NCI-H2227 (cell line): ENCODE data around the gene UGT1A7.
"Not testable (repeated sequence)": the region's sequence is repeated elsewhere in the genome, so short reads cannot be mapped to it uniquely, and the experiment has no call there.

ENCODE experiments used
- DNase-seq: peaks from one replicate; lab custom pipeline; 2025; ENCODE audit not compliant: unreplicated experiment; lab: John Stamatoyannopoulos, UW

Gene UGT1A7

DNA sequence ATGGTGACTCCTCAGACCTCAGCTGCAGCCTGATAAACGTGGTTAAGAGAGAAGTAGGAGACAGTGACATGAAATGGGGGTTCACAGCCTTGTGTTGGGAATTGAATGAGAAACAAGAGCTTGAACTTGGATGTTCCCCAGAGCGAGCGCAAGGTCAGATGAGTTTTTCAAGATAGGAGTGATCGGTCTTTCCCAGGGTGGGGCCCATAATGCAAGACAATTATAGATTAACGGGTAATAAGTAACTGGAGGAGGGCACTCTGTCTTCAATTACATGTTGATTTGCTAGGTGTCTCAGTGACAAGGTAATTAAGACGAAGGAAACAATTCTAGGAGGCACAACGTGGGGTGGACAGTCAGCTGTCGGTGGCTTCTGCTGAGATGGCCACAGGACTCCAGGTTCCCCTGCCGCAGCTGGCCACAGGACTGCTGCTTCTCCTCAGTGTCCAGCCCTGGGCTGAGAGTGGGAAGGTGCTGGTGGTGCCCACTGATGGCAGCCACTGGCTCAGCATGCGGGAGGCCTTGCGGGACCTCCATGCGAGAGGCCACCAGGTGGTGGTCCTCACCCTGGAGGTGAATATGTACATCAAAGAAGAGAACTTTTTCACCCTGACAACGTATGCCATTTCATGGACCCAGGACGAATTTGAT lies 31.0 kb downstream of the UGT1A7 start, which contains the start of gene UGT1A5:
UGT1A5 (plus strand) TSS at position 297 of the 651 bp plus-strand sequence; CDS start at position 382, 85 bp downstream.
- DNase-seq, result no peak

DNA sequence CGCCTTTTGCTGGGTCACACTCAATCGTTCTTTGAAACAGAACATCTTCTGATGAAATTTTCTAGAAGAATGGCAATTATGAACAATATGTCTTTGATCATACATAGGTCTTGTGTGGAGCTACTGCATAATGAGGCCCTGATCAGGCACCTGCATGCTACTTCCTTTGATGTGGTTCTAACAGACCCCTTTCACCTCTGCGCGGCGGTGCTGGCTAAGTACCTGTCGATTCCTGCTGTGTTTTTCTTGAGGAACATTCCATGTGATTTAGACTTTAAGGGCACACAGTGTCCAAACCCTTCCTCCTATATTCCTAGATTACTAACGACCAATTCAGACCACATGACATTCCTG lies 31.5 kb downstream of the UGT1A7 start:
- no peak for DNase-seq

DNA sequence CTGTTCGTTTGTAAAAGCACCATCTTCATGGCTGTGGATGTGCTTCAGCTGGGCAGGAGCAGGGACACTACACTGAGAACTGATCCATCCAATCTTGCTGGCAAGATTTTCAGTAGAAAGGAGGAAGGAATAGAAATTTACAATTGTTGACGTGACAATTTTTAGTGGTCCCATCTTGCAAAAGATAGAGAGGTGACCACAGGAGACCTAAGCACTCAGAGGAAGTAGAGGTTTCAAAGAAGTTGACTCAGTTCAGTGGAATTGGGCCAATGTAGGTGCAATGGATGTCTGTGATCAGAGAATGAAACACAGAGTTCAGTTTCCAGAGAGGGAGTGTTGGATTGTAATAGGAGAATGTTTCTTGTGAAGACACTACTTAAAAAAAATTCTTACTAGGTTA lies 32.4 kb downstream of the UGT1A7 start:
- no peak for DNase-seq

DNA sequence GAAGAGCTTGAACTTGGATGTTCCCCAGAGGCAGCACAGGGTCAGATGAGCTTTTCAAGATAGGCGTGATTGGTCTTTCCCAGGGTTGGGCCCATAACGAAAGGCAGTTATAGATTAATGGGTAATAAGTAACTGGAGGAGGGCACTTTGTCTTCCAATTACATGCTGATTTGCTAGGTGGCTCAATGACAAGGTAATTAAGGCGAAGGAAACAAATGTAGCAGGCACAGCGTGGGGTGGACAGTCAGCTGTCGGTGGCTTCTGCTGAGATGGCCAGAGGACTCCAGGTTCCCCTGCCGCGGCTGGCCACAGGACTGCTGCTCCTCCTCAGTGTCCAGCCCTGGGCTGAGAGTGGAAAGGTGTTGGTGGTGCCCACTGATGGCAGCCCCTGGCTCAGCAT lies 36.9 kb downstream of the UGT1A7 start, which contains the start of gene UGT1A4:
UGT1A4 (plus strand) TSS at position 185 of the 400 bp plus-strand sequence; CDS start at position 270, 85 bp downstream.
- no peak for DNase-seq

GRCh38 chr2:233728723-233729301 lies 47.1 kb downstream of the UGT1A7 start, which contains the start of gene UGT1A3:
TSS of gene UGT1A3 (plus strand) at chr2:233729042. CDS start at chr2:233729127, 85 bp downstream.
- no peak for DNase-seq

GRCh38 chr2:233736868-233737653 lies 55.4 kb downstream of the UGT1A7 start:
- DNase-seq, result not testable (repeated sequence)

DNA sequence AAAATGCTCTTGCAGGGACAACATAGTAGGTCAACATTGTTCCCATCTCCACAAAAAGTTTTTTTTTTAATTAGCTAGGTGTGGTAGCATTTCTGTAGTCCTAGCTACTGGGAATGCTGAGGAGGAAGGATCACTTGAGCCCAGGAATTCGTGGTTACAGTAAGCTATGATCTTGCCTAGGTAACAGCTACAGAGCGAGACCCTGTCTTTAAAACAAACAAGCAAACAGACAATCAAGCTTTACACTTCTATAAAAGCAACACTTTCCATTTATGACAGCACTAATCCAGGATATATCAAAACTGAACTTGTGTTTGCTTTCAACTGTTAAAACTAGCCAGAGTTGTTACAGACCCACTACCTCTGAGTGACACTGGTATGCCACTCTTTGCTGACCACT lies 59.2 kb downstream of the UGT1A7 start:
- DNase-seq, result no peak

DNA sequence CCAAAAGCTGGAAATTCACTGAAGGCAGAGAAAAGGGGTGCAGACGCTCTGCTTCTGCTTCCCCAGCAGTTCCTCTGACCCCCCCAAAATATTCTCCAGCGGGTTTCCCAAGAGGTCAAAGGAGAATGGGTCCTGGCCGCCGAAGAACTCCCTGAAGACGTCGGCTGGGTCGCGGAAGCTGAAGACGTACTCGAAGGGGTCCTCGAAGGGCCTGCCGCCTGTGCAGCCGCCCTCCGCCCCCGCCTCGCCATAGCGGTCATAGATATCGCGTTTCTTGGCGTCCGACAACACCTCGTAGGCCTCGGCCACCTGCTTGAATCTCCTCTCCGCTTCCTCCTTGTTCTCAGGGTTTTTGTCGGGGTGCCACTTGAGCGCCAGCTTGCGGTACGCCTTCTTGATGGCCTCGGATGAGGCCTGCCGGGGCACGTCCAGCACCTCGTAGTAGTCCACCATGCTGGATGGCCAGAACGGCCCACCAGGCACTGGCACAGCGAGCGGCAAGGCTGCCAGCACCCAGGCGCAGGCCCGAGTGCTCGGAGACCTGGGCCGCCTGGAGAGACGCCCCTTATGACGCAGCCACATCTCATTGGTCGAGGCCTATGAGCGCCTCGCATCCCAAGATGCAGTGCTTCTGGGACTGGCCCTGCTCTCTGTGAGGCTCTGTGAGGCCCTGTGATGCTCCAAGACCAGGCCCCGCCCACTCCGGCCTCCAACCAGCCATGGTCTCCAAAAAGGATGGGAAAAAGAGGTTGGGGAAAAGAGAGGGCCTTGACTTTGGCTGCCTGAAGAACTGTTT lies 62.0 kb downstream of the UGT1A7 start:
- no peak for DNase-seq

- DNase-seq, result no peak
Measured at GRCh38 chr2:233745073-233745755, 63.5 kb downstream of the UGT1A7 start.

- DNase-seq, result not testable (repeated sequence)
Measured at GRCh38 chr2:233745838-233746237, 64.1 kb downstream of the UGT1A7 start.

DNA sequence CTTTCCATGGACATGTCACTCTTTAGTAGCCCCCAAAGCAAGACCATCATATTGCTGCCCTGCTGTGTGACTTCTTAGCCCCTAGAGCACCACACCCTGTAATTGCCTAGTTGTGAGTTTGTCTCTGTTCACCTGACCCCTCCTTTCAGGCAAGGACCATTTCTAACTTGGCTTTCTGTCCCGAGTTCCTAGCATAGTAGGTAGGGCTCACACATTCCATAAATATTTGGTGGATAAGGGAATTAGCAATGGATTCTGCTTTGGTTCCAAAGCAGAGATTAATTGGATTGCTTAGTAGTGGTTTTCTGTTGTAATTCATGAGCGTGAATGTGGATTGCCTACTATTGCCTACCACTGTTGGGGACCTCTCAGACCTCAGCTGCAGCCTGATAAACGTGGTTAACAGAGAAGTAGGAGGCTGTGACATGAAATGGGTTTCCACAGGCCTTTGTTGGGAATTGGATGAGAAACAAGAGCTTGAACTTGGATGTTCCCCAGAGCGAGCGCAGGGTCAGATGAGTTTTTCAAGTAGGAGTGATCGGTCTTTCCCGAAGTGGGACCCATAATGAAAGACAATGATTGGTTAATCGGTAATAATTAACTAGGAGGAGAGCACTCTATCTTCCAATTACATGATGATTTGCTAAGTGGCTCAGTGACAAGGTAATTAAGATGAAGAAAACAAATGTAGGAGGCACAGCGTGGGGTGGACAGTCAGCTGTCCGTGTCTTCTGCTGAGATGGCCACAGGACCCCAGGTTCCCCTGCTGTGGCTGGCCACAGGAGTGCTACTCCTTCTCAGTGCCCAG lies 65.0 kb downstream of the UGT1A7 start:
- DNase-seq, result no peak

DNA sequence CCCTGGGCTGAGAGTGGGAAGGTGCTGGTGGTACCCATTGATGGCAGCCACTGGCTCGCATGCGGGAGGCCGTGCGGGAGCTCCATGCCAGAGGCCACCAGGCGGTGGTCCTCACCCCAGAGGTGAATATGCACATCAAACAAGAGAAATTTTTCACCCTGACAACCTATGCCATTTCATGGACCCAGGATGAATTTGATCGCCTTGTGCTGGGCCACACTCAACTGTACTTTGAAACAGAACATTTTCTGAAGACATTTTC lies 65.5 kb downstream of the UGT1A7 start:
- DNase-seq, result no peak

- not testable (repeated sequence) for DNase-seq
Measured at GRCh38 chr2:233750689-233751088, 69.0 kb downstream of the UGT1A7 start.

GRCh38 chr2:233751212-233752009 lies 69.7 kb downstream of the UGT1A7 start:
- DNase-seq, result not testable (repeated sequence)

DNA sequence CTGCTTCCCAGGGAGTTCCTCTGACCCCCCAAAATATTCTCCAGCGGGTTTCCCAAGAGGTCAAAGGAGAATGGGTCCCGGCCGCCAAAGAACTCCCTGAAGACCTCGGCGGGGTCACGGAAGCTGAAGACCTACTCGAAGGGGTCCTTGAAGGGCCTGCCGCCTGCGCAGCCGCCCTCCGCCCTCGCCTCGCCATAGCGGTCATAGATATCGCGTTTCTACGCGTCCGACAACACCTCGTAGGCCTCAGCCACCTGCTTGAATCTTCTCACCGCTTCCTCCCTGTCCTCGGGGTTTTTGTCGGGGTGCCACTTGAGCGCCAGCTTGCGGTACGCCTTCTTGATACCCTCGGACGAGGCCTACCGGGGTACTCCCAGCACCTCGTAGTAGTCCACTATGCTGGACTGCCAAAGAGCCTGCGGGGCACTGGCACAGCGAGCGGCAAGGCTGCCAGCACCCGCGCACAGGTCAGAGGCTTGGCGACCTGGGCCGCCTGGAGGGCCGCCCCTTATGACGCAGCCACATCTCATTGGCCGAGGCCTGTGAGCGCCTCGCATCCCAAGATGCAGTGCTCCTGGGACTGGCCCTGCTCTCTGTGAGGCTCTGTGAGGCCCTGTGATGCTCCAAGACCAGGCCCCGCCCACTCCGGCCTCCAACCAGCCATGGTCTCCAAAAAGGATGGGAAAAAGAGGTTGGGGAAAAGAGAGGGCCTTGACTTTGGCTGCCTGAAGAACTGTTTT lies 73.3 kb downstream of the UGT1A7 start:
- no peak for DNase-seq

- DNase-seq, result no peak
Measured at GRCh38 chr2:233756429-233757081, 74.9 kb downstream of the UGT1A7 start.

GRCh38 chr2:233758141-233758540 lies 76.4 kb downstream of the UGT1A7 start:
- no peak for DNase-seq

DNA sequence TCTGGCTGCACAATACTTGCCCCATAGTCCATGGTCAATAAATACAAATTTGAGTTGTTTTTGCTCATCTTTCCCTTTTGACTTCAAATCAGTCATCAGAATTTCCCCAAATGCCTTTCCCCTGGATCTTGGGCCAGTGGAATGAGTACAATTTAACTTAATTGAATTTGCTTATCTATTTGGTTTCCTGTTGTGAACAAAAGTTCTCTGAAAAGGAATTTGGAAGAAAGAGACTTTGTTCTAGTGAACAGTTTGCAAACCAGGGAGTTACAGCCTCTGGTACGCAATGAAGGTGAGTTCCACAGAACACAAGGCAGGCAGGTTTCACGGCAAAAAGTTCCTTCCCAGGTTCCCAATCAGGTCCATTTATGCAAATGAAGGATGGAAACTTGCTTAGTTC lies 77.1 kb downstream of the UGT1A7 start:
- no peak for DNase-seq
